Measurements from ENCODE around the gene ZNF638. TPM values are rescaled to one million over a fixed set of nuclear protein-coding genes. Genes with fewer than 3 reads are reported as not detected.

Gene ZNF638
- total RNA-seq, 1 experiment from 2014 or later, result 109 TPM

DNA sequence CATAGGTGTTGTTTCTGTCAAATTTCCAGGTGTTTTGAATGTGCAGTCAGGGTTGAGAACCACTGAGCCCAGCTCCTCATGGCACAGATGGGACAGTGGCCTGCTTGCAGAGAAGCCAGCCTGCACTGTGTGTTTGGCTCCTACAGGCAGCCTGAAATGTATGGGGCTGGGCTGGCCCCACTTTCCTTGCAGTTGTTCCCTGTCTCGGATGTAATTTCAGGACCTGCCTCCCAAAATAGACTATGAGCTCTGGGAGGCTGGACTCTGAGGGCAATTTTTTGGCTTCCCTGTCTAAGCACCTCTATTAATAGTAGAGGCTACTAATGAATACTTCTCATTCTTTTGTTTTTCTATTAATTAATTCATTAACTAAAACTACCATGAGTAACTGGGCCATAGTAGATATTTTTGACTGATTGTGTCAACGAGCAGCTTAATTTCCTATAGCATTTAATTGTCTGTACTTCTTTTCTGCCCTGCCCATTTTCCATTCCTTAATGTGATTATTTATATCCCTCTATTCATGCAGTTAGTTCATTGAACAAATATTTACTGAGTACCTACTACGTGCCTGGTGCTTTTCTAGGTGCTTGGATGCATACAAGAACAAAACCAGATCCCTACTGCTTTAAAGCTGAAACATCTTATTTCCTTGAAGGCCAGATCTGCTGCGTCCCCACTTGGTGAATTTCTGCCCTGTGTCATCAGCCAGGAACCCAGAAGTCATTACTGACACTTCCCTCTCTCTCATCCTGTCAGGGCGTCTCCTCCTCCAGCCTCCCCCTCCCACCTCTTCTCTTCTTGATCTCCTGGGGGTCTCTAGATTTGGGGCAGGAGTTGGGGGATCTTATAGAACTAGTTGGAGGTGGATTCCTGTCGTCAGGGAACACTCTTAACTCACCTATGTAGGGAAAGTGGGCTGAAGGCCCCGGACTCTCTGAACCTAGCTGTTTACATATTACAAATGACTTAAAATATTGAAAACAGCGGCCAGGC is 138.1 kb downstream of the ZNF638 start (continued):
- TF ChIP-seq AR (CRISPR knock-in tag; IDR thresholded peaks at IDR 0.05) (no peak), HMGXB4 (CRISPR knock-in tag; IDR thresholded peaks at IDR 0.05) (no peak), AFF4 (CRISPR knock-in tag; IDR thresholded peaks at IDR 0.05; ENCODE audit: borderline replicate concordance) (no peak)

DNA sequence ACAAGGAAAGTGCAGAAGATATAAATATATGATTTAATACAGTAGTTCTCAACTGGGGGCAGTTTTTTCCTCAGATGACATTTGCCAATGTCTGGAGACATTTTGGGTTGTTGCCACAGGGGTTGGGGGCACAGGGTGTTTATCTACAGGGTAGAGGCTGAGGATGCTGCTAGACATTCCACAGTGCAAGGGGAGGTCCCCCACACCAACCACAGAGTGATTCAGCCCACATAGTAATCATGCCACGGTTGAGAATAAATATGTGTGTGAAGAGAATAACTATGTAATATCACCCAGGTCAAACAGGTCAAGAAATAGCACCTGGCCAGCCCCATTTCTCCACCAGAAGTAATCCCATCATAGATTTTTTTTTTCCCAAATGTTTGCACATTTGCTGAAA is 139.7 kb downstream of the ZNF638 start:
- Mint-ChIP-seq H3K27ac (no peak overlapping the region), H3K9me3 (no peaks in the 10 kb centered on the region), H3K4me1 (peaks cover 19% of the 10 kb centered on the region), H3K4me3 (no peak overlapping the region), H3K36me3 (no peaks in the 10 kb centered on the region), H3K27me3 (ENCODE audit: low read depth) (peaks cover 29% of the 10 kb centered on the region)
- CTCF ChIA-PET, result no interaction called here
- POLR2A ChIA-PET, result no interaction called here
- ATAC-seq (no peak), DNase-seq (ENCODE audit: low spot score) (no peak)
- TF ChIP-seq, protein P1, sequence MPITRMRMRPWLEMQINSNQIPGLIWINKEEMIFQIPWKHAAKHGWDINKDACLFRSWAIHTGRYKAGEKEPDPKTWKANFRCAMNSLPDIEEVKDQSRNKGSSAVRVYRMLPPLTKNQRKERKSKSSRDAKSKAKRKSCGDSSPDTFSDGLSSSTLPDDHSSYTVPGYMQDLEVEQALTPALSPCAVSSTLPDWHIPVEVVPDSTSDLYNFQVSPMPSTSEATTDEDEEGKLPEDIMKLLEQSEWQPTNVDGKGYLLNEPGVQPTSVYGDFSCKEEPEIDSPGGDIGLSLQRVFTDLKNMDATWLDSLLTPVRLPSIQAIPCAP (CRISPR knock-in tag; IDR thresholded peaks at IDR 0.05), result no peak
- TF ChIP-seq NR2C2 (CRISPR knock-in tag; IDR thresholded peaks at IDR 0.05) (no peak), FOXK1 (CRISPR knock-in tag; IDR thresholded peaks at IDR 0.05) (no peak), NFE2L1 (CRISPR knock-in tag; IDR thresholded peaks at IDR 0.05) (no peak), CREB1 (CRISPR knock-in tag; IDR thresholded peaks at IDR 0.05) (no peak), ZBTB21 (CRISPR knock-in tag; IDR thresholded peaks at IDR 0.05; ENCODE audit: borderline replicate concordance) (no peak), ATF1 (CRISPR knock-in tag; IDR thresholded peaks at IDR 0.05) (no peak), HMGA2 (CRISPR knock-in tag; IDR thresholded peaks at IDR 0.05) (no peak), CTCF (IDR thresholded peaks at IDR 0.05) (no peak)
- TF ChIP-seq, protein P2, sequence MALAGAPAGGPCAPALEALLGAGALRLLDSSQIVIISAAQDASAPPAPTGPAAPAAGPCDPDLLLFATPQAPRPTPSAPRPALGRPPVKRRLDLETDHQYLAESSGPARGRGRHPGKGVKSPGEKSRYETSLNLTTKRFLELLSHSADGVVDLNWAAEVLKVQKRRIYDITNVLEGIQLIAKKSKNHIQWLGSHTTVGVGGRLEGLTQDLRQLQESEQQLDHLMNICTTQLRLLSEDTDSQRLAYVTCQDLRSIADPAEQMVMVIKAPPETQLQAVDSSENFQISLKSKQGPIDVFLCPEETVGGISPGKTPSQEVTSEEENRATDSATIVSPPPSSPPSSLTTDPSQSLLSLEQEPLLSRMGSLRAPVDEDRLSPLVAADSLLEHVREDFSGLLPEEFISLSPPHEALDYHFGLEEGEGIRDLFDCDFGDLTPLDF (CRISPR knock-in tag; IDR thresholded peaks at IDR 0.05), result no peak
- TF ChIP-seq, protein P3, sequence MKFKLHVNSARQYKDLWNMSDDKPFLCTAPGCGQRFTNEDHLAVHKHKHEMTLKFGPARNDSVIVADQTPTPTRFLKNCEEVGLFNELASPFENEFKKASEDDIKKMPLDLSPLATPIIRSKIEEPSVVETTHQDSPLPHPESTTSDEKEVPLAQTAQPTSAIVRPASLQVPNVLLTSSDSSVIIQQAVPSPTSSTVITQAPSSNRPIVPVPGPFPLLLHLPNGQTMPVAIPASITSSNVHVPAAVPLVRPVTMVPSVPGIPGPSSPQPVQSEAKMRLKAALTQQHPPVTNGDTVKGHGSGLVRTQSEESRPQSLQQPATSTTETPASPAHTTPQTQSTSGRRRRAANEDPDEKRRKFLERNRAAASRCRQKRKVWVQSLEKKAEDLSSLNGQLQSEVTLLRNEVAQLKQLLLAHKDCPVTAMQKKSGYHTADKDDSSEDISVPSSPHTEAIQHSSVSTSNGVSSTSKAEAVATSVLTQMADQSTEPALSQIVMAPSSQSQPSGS (CRISPR knock-in tag; IDR thresholded peaks at IDR 0.05; ENCODE audit: borderline replicate concordance, low read depth), result no peak
